DOHH2 (cell line): ENCODE measurements around the gene RBM33.

ENCODE experiments used
- H3F3A ChIP-seq: fragments of 200-600 bp; sonication (generic), shearing (Covaris generic); 2 replicates; pipeline ENCODE4 v1.6.0; 2016; ENCODE audit warnings: antibody characterized with exemption, mild to moderate bottlenecking; ENCODE audit not compliant: control insufficient read depth, insufficient read depth
- H3K27ac ChIP-seq: fragments of 200-600 bp; sonication (generic); 2 replicates; pipeline ENCODE4 v1.5.1; 2014; ENCODE audit warnings: low read depth, mild to moderate bottlenecking, low read length, moderate library complexity
- H3K27me3 ChIP-seq: fragments of 200-600 bp; sonication (generic); 2 replicates; pipeline ENCODE4 v1.6.1; 2014; ENCODE audit warnings: mild to moderate bottlenecking, low read length, mixed read lengths; ENCODE audit not compliant: control insufficient read depth
- H3K36me3 ChIP-seq: fragments of 200-600 bp; sonication (generic); 2 replicates; pipeline ENCODE4 v1.6.1; 2014; ENCODE audit warnings: mild to moderate bottlenecking, low read length, moderate library complexity, mixed read lengths; ENCODE audit not compliant: control insufficient read depth
- H3K4me1 ChIP-seq: fragments of 200-600 bp; sonication (generic); 2 replicates; pipeline ENCODE4 v1.6.1; 2014; ENCODE audit warnings: mild to moderate bottlenecking, low read length, mixed read lengths; ENCODE audit not compliant: control insufficient read depth
- H3K4me2 ChIP-seq: fragments of 200-600 bp; sonication (generic); 2 replicates; pipeline ENCODE4 v1.6.0; 2014; ENCODE audit warnings: mild to moderate bottlenecking, low read length, moderate library complexity
- H3K4me3 ChIP-seq: fragments of 200-600 bp; sonication (generic); 2 replicates; pipeline ENCODE4 v1.5.1; 2014; ENCODE audit warnings: mild to moderate bottlenecking, low read length, mixed read lengths
- H3K79me2 ChIP-seq: fragments of 200-600 bp; sonication (generic); 2 replicates; pipeline ENCODE4 v1.6.1; 2014; ENCODE audit warnings: mild to moderate bottlenecking, low read length, mixed read lengths; ENCODE audit not compliant: control insufficient read depth
- H3K9me2 ChIP-seq: fragments of 200-600 bp; sonication (generic); replicated peaks from 2 replicates; pipeline ENCODE4 v1.6.1; 2014; ENCODE audit warnings: mild to moderate bottlenecking, low read length, mixed read lengths; ENCODE audit not compliant: control insufficient read depth
- H3K9me3 ChIP-seq: fragments of 200-600 bp; sonication (generic); 2 replicates; pipeline ENCODE4 v1.6.1; 2014; ENCODE audit warnings: antibody characterized with exemption, low read length, mixed read lengths; ENCODE audit not compliant: control insufficient read depth, insufficient read depth
- H4K20me1 ChIP-seq: fragments of 200-600 bp; sonication (generic); 2 replicates; pipeline ENCODE4 v1.6.0; 2014; ENCODE audit warnings: low read depth, mild to moderate bottlenecking, antibody characterized with exemption, low read length, moderate library complexity; ENCODE audit not compliant: control insufficient read depth, insufficient read depth
- EZH2phosphoT487 ChIP-seq: fragments of 200-600 bp; sonication (generic); IDR thresholded peaks from 2 replicates; pipeline ENCODE4 v1.6.1; 2017; ENCODE audit warnings: borderline replicate concordance, mild to moderate bottlenecking, antibody characterized with exemption, low read length, moderate library complexity, mixed read lengths
- TF ChIP-seq, protein P1 (sequence below): fragments of 200-600 bp; sonication (generic); IDR thresholded peaks from one replicate; pipeline ENCODE4 v1.5.1; 2014; ENCODE audit warnings: antibody characterized with exemption, mild to moderate bottlenecking, low read depth, low read length; ENCODE audit not compliant: poor library complexity, severe bottlenecking

The RBM33 gene

DNA sequence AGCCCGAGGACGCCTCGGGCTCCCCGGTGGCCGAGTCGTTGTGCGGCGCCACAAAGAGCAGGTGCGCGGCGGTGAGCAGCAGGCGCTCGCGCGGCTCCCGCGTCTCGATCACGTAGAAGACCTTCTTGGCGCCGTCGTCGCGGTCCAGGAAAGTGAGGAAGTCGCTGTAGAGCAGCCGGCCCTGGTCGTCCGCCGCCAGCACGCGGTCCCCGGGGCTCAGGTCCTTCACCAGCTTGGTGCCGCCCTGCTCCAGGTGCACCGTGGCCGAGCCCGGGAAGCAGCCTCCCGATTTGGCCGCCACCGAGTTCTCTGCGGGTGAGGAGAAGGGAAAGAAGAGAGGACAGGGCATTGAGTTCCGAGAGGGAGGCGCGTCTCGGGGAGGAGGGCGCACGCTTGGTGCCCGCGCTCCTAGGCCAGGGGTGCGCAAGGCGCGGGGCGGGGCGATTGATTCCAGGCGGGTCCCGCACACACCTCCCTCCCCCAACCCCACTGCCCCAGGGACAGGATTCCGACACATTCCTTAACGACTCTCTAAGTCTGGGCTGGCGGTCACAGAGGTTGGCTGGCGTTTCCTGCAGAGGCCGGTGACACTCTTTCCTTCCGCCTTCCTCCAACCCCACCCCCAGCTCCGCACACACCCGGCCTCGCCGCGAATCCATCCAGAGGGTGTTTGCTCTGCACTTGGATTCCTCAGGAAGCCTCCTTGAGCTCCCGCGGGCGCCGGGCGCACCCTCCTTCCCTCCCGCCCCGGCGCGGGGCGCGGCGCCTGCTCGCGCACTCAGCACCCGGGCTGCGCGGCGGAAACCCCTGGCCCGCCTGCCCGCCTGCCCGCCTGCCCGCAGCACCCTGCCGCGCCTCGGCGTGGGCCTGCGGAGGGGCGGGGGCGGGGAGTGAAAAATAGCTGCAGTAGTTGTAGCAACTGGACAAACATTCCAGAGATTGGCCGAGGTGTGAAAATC, 159.2 kb downstream of the RBM33 start:
- H4K20me1 ChIP-seq = 0 out of 2 replicates have a peak, but pooled peaks cover 3% of the 10 kb centered on the region
- H3K27ac ChIP-seq = no peak overlapping the region
- TF ChIP-seq, protein P1, sequence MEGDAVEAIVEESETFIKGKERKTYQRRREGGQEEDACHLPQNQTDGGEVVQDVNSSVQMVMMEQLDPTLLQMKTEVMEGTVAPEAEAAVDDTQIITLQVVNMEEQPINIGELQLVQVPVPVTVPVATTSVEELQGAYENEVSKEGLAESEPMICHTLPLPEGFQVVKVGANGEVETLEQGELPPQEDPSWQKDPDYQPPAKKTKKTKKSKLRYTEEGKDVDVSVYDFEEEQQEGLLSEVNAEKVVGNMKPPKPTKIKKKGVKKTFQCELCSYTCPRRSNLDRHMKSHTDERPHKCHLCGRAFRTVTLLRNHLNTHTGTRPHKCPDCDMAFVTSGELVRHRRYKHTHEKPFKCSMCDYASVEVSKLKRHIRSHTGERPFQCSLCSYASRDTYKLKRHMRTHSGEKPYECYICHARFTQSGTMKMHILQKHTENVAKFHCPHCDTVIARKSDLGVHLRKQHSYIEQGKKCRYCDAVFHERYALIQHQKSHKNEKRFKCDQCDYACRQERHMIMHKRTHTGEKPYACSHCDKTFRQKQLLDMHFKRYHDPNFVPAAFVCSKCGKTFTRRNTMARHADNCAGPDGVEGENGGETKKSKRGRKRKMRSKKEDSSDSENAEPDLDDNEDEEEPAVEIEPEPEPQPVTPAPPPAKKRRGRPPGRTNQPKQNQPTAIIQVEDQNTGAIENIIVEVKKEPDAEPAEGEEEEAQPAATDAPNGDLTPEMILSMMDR = no peak
- no peak for TF ChIP-seq EZH2phosphoT487
- H3K27me3 ChIP-seq = peaks cover 62% of the 10 kb centered on the region
- H3K9me2 ChIP-seq = no peaks in the 10 kb centered on the region
- H3K36me3 ChIP-seq = no peaks in the 10 kb centered on the region
- H3K4me2 ChIP-seq = peak overlapping the region; percentile 62
- no peaks in the 10 kb centered on the region for H3K79me2 ChIP-seq
- H3K4me1 ChIP-seq = peaks cover 27% of the 10 kb centered on the region
- H3K9me3 ChIP-seq = no peaks in the 10 kb centered on the region
- H3F3A ChIP-seq = peaks cover 7% of the 10 kb centered on the region; the same call in 1 of the 2 replicates
- peak overlapping the region; percentile 44 for H3K4me3 ChIP-seq

DNA sequence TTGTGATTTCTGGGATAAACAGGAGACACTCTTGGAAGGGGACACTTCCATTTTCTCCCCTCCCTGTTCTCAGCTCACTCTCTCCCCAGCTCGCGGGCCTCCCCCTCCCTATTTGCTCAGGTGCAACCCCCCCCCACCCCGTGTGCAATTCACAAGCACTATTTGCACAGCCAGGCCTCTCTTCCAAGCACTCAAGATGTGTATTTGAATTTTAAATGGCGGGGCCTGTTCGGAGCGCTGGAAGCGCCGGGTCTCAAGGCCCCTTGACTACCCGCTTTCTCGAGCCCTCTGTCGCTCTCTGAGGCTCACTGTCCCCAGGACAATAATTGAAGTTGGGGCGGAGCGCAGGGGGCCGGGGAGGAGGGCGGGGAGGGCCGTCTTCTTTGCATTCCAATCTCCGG, 160.0 kb downstream of the RBM33 start:
- Histone ChIP-seq H3K4me2 (peak overlapping the region; percentile 62), H3K36me3 (no peaks in the 10 kb centered on the region), H3F3A (peaks cover 7% of the 10 kb centered on the region; the same call in 1 of the 2 replicates), H3K9me3 (no peaks in the 10 kb centered on the region), H3K9me2 (no peaks in the 10 kb centered on the region), H3K27ac (no peak overlapping the region), H3K4me3 (peak overlapping the region; percentile 44), H3K79me2 (no peaks in the 10 kb centered on the region), H4K20me1 (0 out of 2 replicates have a peak, but pooled peaks cover 3% of the 10 kb centered on the region), H3K27me3 (peaks cover 69% of the 10 kb centered on the region), H3K4me1 (peaks cover 20% of the 10 kb centered on the region)
- TF ChIP-seq, protein P1 = no peak
- no peak for TF ChIP-seq EZH2phosphoT487

DNA sequence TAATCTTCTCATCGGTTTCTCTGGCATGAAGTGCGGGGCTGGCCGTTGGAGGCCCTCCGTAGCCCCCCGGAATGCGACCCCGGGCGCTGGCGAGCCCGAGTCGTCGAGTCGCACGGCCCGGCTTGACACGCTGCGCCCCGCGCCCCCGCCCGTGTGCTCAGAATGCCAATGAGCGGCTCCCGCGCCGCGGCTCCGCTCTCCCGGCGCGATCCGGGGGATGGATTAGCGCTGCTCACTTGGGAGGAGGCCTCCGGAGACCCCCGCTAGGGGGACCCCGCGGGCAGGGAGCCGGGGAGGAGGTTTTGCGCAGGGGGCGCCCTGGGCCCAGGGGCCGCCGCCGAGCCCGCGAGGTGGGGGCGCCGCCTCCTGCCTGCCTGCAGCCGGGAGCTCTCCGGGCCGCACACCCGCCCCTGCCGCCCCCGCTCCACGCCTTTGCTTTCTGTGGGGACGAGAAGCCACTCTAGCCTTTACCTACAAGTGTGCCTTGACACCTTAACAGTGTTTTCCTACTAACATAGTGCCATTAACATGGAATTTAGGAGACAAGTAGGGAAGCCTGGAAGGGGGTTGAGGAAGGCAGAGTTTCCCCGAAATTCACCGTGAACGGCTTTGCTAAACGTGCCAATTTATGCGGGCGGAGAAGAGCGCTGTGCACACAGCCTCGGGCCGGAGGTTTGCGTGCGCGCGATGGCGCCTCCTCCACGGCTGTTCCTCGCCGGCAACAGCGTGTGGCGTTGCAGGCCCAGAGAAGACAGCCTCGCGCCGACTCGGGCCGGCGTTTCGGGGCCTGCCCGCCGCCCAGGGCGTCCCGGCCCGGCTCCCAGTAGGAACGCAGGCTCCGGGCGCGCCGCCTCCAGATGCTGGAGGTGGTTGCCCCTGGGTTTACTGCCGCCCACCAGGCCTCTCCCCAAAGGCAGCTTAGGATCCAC, 160.7 kb downstream of the RBM33 start:
- Histone ChIP-seq H3K9me2 (no peaks in the 10 kb centered on the region), H3K27me3 (peaks cover 67% of the 10 kb centered on the region), H3K4me2 (peak overlapping the region; percentile 62), H3K79me2 (no peaks in the 10 kb centered on the region), H3K27ac (no peak overlapping the region), H4K20me1 (no peaks in the 10 kb centered on the region), H3K9me3 (no peaks in the 10 kb centered on the region), H3F3A (peaks cover 7% of the 10 kb centered on the region; the same call in 1 of the 2 replicates), H3K4me3 (peak overlapping the region; percentile 47), H3K36me3 (no peaks in the 10 kb centered on the region), H3K4me1 (peaks cover 17% of the 10 kb centered on the region)
- TF ChIP-seq EZH2phosphoT487 = no peak
- TF ChIP-seq, protein P1 = peak; percentile 79
